NCI-H446 (cell line): ENCODE data around the gene GJC2.

ENCODE experiments used
- DNase-seq, 2 experiments: peaks; one replicate each; lab custom pipeline; 2025; lab: John Stamatoyannopoulos, UW

The GJC2 gene

GRCh38 chr1:228145463-228146416 is 4.0 kb upstream of the GJC2 start:
- no peak for DNase-seq

GRCh38 chr1:228146417-228147150 is 3.1 kb upstream of the GJC2 start:
- DNase-seq: no peak

- no peak for DNase-seq
These were observed 2.5 kb upstream of the GJC2 start for GRCh38 chr1:228147151-228147693.

GRCh38 chr1:228147768-228148167 is 2.0 kb upstream of the GJC2 start:
- DNase-seq: no peak

- DNase-seq: no peak
These were observed 1.4 kb upstream of the GJC2 start for GRCh38 chr1:228148196-228148861.

- no peak for DNase-seq
These were observed 760 bp upstream of the GJC2 start for GRCh38 chr1:228148935-228149405.

GRCh38 chr1:228150120-228150460 is 360 bp downstream of the GJC2 start:
- DNase-seq: no peak

GRCh38 chr1:228150461-228151179 is 890 bp downstream of the GJC2 start:
- DNase-seq: peak; percentile 21 to 64

GRCh38 chr1:228151180-228151925 is 1.6 kb downstream of the GJC2 start:
- no peak for DNase-seq

GRCh38 chr1:228152097-228152917 is 2.6 kb downstream of the GJC2 start:
- DNase-seq: no peak

- DNase-seq: no peak
These were observed 3.2 kb downstream of the GJC2 start for GRCh38 chr1:228152918-228153258.

GRCh38 chr1:228154021-228154669 is 4.4 kb downstream of the GJC2 start:
- no peak for DNase-seq

GRCh38 chr1:228154670-228155571 is 5.2 kb downstream of the GJC2 start:
- no peak for DNase-seq

GRCh38 chr1:228155596-228156514 is 6.1 kb downstream of the GJC2 start:
- no peak for DNase-seq

- no peak for DNase-seq
These were observed 6.8 kb downstream of the GJC2 start for GRCh38 chr1:228156515-228156881.

- no peak for DNase-seq
These were observed 7.4 kb downstream of the GJC2 start for GRCh38 chr1:228156941-228157728.

- DNase-seq: no peak
These were observed 8.0 kb downstream of the GJC2 start for GRCh38 chr1:228157729-228158126.
